ENCODE results near the gene RYR3. TPM values are rescaled to one million over a fixed set of nuclear protein-coding genes. Genes with fewer than 3 reads are reported as not detected.
"Not testable (repeated sequence)": the region's sequence is repeated elsewhere in the genome, so short reads cannot be mapped to it uniquely, and the experiment has no call there.

RYR3 gene
- total RNA-seq, 1 donor from 2014 or later, result 18.5 TPM

- DNase-seq (ENCODE audit: low spot score); ATAC-seq; intact Hi-C loops (cut with DNase I): not testable (repeated sequence)
Measured at GRCh38 chr15:33819499-33819898, 508.7 kb downstream of the RYR3 start.

- no peak for DNase-seq (ENCODE audit: low spot score)
- ATAC-seq, result no peak
- intact Hi-C loops (cut with DNase I), result no loop called here
Measured at GRCh38 chr15:33822479-33822878, 511.7 kb downstream of the RYR3 start.

DNA sequence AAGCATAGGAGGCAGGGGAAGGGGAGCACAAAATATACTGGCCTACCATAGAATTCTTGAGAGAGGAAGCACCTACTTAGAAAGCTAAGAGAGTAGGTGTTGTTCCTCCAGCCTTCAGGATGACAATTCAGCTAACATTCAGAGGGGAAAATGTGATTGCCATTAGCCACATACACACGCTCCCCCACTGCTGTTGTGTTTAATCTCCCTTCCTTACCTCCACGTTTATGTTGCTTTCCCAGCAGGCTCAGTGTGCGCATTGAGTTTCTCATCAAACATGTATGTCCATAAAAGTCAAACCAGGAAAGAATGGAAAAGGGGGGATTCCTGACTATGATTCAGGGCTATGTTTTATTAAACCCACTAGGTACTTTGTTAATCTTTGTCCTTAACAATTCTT is 512.4 kb downstream of the RYR3 start:
- no peak for DNase-seq (ENCODE audit: low spot score)
- intact Hi-C loops (cut with DNase I), result no loop called here
- ATAC-seq, result no peak

DNA sequence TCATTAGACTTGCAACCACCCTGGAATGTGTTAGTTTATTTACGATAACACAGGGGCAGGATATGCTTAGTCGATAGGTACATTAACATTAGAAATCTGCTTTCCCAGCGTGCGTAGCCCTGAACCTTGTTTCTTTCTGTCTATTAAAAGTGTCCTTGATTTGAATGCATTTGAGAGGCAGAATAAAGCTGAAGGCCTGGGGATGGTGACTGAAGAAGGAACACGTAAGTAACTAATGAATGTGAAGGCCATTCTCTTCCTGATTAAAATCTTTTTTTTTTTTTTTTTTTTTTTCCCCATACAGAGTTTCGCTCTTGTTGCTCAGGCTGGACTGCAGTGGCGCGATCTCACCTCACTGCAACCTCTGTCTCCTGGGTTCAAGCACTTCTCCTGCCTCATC is 514.7 kb downstream of the RYR3 start:
- no peak for ATAC-seq
- no peak for DNase-seq (ENCODE audit: low spot score)
- intact Hi-C loops (cut with DNase I), result no loop called here

DNA sequence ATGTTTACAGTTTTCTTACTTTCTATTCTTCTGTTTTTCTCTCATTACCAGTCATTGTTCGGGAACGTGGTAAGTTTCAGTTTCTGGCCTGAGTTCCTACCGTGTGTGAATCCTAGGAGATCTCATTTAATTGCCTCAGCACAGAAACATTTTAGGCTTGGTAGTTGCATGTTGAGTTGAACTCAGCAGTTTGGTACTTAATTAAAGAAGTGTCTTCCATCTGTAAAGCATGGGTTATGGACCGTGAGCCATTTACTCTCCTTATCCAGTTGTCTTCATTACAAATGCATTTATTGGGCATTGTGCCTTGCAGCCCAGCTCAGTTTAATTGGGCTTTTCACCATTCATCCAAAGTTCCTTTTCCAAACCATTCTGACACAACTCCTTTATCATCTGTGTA is 515.4 kb downstream of the RYR3 start:
- intact Hi-C loops (cut with DNase I), result no loop called here
- no peak for ATAC-seq

DNA sequence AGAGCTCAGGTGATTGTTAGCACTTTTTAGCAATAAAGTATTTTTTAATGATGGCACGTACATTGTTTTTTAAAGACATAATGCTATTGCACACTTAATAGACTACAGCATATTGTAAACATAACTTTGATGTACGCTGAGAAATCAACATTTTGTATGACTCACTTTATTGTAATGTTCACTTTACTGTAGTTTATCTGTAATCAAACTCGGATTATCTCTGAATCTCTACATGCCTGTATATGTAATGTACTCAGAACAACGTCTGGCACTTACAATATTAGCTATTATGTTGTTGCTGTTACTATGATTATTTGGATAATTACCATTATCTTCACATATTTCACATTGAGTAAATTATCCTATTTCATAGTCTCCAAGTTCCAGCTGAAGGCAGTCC is 519.6 kb downstream of the RYR3 start:
- intact Hi-C loops (cut with DNase I), result no loop called here
- DNase-seq (ENCODE audit: low spot score), result no peak
- ATAC-seq, result no peak

More for the DNA sequence above, 515.4 kb downstream of the RYR3 start:
- DNase-seq (ENCODE audit: low spot score), result no peak

DNA sequence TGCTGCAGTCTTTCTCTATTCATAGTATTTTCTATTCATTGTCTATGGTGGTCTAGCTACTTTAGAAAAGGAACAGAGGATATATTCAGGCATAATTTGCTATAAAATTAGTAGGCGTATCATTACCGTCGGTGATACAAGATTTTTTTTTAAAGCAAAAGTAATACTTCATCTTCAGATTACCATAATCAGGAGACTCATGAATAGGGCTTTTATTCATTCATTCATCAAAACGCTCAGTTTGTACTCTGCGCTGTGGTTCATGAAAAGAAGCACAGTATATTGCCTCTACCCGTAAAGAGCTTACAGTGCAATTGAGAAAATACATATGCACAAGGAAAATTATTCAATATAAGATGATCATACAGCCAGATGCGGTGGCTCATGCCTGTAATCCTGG is 520.9 kb downstream of the RYR3 start:
- ATAC-seq (no peak), DNase-seq (ENCODE audit: low spot score) (no peak)
- intact Hi-C loops (cut with DNase I), result no loop called here

DNA sequence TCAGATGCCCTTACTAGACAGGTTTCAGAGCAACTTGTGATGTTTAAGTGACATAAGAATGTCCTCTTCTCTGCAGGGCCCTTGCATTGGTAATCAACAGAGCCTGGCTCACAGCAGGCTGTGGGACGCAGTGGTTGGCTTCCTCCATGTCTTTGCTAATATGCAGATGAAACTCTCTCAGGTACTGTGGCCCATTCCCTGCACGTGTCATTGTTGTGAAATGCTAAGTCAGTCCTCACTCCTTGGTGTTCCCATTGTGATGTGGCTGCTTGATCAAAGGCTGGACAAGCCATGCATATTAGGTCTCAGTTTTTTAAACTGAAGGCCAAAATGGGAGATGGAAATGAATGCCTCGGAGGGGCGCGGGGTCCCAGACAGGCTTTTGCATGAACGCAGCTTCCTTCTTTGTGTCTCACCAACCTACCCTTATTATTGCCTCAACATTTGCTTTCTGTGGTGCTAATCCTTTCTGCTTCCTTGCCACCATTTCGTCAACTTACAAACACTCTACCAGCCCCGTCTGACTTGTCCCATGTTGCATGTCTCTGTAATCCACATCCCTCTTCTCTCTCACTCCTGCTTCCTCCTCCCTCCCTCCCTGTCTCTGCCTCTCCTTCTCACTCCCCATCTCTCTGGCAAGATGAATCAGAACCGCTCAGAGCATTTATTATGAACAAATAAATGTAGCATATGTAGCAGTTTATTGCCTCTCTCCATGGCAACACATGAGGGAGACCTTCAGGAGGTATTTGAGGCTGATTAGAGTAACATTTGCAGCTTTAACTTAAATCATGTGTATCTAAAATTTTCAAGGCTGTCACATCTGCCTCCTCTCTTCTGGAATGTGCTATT is 524.4 kb downstream of the RYR3 start:
- no peak for ATAC-seq
- no peak for DNase-seq (ENCODE audit: low spot score)
- intact Hi-C loops (cut with DNase I), result no loop called here

- DNase-seq (ENCODE audit: low spot score), result no peak
- ATAC-seq, result no peak
- intact Hi-C loops (cut with DNase I), result no loop called here
Measured at GRCh38 chr15:33837294-33837693, 526.5 kb downstream of the RYR3 start.

DNA sequence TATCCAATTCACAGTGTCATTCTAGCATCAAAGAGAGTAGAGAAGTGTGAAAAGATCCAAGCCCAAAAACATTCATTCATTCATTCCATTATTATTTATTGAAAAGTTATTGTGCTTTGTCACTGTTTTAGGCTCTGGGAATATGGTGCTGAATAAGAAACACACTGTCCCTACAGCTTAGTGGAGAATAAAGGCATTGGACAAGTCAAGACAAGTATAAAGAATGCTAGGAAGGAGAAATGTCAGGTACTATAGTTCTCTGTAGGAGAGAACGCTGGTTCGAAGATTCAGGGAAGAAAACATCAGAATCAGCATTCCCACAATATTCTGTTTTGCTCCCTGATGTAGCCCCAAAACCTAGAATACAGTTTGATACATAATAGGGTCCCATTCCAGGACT is 528.8 kb downstream of the RYR3 start:
- no peak for DNase-seq (ENCODE audit: low spot score)

DNA sequence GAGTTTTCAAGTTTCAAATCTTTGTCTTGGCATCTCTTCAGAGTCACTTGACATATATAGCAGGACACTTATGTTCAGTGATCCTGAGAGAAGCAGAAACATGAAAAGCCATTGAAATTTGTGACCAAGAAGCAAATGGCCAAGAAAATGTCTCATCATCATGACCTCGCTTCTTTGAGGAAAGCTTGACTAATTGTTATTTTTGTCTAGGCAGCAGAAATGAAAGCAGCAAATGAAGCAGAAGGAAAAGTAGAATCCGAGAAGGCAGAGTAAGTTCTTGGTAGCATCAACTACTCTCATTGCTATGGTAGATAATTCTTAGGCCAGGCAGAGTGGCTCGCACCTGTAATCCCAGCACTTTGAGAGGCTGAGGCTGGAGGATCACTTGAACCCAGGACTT is 529.8 kb downstream of the RYR3 start:
- DNase-seq (ENCODE audit: low spot score), result no peak
- ATAC-seq, result no peak
- intact Hi-C loops (cut with DNase I), result no loop called here

More for the DNA sequence above, 528.8 kb downstream of the RYR3 start:
- no peak for ATAC-seq
- intact Hi-C loops (cut with DNase I), result no loop called here

- no peak for DNase-seq (ENCODE audit: low spot score)
- ATAC-seq, result no peak
- intact Hi-C loops (cut with DNase I), result no loop called here
Measured at GRCh38 chr15:33844186-33844585, 533.4 kb downstream of the RYR3 start.

- no peak for DNase-seq (ENCODE audit: low spot score)
- intact Hi-C loops (cut with DNase I), result no loop called here
- no peak for ATAC-seq
Measured at GRCh38 chr15:33844597-33844996, 533.8 kb downstream of the RYR3 start.

- DNase-seq (ENCODE audit: low spot score) (no peak), ATAC-seq (no peak)
- intact Hi-C loops (cut with DNase I), result no loop called here
Measured at GRCh38 chr15:33846142-33846541, 535.4 kb downstream of the RYR3 start.

DNA sequence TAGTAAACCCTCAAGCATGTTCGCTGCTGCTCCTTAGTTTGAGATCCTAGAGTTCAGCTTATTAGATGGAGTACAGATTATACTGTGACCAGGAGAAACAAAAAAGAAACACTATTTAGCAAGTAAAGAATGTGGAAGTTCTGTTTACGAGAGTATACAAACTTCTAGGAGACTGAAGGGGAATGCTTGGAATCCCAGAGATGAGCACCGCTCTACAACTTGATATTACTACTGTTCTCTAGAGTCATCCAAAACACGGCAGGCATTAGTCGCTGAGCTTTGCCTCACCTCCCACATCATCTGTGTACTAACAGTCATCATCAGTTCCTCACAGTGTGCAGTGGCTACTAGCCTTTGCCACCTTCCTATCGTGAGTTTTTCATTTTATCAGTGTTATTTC is 536.1 kb downstream of the RYR3 start:
- no peak for ATAC-seq
- no peak for DNase-seq (ENCODE audit: low spot score)
- intact Hi-C loops (cut with DNase I), result no loop called here

DNA sequence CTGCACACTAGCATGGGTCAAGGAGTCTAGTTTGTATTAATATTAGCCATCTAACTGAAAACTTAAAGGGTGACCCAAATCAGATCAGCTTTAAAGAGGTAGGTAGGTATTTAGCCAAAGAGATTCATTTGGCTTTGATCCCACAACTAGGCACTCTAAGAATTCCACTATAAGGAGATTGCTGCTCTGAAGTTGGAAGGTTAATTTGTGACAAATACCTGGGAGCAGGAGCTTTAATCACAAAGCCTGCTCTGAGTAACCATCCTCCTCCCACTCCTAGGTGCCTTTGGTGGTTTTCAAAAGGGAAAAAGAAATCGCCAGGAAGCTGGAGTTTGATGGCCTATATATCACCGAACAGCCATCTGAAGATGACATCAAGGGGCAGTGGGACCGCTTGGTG is 537.2 kb downstream of the RYR3 start:
- ATAC-seq, result no peak
- DNase-seq (ENCODE audit: low spot score), result no peak
- intact Hi-C loops (cut with DNase I), result no loop called here

DNA sequence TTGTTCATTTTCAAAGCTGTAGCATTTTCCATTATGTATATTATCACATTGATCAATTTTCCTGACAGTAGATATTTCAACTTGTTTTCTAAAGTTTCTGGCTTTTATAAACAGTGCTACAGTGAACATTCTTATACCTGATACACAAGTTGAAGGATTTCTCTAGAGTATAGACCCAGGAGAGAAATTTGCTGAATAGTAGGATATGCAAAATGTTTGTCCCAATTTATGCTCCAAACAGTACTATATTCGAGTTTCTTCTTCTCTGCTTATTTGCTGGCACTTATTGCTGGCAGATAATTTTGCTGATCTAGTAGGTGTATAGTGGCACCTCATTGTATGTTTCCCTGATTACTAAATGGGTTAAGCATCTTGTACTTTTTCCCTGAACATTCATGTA is 540.3 kb downstream of the RYR3 start:
- no peak for DNase-seq (ENCODE audit: low spot score)
- no peak for ATAC-seq
- intact Hi-C loops (cut with DNase I), result no loop called here

DNA sequence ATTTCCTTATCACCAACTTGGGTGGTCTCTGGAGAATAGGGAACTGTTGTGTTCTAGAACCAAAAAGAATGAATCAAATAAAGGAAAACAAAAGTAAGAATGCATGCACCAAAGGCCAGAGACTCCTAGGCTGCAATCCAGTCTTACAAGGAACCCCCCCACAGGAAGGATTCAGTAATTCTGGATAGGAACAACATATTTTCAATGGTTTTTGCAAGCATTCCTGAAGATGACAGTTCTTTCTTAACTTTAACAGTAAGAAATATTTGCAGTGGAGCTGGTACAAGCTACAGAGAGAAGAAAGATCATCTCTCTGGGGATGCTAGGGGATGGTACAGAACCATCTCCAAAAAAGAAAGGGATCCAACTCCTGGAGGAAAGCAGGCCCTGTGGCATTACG is 541.3 kb downstream of the RYR3 start:
- DNase-seq (ENCODE audit: low spot score) (no peak), ATAC-seq (no peak)
- intact Hi-C loops (cut with DNase I), result no loop called here

- no peak for ATAC-seq
- intact Hi-C loops (cut with DNase I), result no loop called here
Measured at GRCh38 chr15:33852570-33852969, 541.8 kb downstream of the RYR3 start.

DNA sequence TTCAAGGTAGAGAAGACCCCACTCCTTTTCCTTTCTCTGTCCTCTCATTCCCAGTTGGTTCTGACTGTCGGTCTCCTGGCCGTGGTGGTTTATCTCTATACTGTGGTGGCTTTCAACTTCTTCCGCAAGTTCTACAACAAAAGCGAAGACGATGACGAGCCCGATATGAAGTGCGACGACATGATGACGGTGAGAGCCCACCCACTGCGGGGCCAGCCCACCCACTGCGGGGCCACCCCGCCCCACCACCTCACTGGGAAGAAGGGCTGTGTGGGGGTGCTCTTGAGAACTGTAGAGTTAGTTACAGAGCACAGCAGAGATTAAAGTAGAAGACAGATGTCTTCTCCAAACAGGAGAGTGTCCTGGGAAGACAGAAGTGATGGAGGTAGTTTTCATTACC is 547.0 kb downstream of the RYR3 start:
- no peak for ATAC-seq
- no peak for DNase-seq (ENCODE audit: low spot score)
- intact Hi-C loops (cut with DNase I), result no loop called here

More at GRCh38 chr15:33852570-33852969, 541.8 kb downstream of the RYR3 start:
- no peak for DNase-seq (ENCODE audit: low spot score)

DNA sequence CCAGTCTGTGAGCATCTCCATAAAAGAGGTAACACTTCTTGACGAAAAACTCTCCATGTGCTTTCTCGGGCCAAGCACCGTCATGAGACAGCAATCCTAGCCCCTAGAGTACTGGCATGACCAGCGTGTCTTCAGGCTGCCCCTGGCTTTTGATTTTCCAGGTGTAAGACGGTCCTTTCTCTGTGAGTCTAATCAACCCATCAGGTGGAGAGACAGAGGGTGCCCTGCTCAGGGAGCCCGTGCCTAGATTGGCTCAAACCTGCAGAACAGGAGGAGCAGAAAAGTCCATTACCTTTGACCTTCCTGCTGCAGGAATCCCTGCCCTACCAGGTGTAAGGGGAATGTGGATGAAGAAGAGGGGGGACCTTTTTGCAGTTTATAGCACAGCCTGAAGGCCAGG is 548.1 kb downstream of the RYR3 start:
- intact Hi-C loops (cut with DNase I), result no loop called here
- no peak for ATAC-seq
- no peak for DNase-seq (ENCODE audit: low spot score)

Data from sciatic nerve (tissue), 2 donors.